ENCODE results near the gene INTS7.
"Not testable (repeated sequence)": the region's sequence is repeated elsewhere in the genome, so short reads cannot be mapped to it uniquely, and the experiment has no call there.

DNA sequence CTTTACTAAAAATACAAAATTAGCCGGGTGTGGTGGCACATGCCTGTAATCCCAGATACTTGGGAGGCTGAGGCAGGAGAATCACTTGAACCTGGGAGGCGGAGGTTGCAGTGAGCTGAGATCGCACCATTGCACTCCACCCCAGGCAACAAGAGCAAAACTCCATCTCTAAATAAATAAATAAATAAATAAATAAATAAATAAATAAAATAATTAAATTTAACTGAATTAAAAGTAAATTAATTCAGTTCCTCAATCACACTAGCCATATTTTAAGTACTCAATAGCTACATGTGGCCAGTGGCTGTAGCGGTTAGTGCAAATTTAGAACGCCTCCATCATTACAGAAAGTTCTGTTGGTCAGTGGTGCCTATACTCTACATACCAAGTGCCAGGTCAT, 97.9 kb downstream of the INTS7 start:
- TF ChIP-seq, protein P1, sequence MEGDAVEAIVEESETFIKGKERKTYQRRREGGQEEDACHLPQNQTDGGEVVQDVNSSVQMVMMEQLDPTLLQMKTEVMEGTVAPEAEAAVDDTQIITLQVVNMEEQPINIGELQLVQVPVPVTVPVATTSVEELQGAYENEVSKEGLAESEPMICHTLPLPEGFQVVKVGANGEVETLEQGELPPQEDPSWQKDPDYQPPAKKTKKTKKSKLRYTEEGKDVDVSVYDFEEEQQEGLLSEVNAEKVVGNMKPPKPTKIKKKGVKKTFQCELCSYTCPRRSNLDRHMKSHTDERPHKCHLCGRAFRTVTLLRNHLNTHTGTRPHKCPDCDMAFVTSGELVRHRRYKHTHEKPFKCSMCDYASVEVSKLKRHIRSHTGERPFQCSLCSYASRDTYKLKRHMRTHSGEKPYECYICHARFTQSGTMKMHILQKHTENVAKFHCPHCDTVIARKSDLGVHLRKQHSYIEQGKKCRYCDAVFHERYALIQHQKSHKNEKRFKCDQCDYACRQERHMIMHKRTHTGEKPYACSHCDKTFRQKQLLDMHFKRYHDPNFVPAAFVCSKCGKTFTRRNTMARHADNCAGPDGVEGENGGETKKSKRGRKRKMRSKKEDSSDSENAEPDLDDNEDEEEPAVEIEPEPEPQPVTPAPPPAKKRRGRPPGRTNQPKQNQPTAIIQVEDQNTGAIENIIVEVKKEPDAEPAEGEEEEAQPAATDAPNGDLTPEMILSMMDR (IDR thresholded peaks at IDR 0.05; ENCODE audit: low read depth, low read length), result not testable (repeated sequence)
- not testable (repeated sequence) for TF ChIP-seq EZH2phosphoT487 (IDR thresholded peaks at IDR 0.05; ENCODE audit: low read depth)

Measured in OCI-LY3 (cell line).